Measurements from ENCODE around the gene TSR3.
A peak's percentile ranks its signal among the peaks of the same experiment; 100 is the strongest.

TSR3 gene

DNA sequence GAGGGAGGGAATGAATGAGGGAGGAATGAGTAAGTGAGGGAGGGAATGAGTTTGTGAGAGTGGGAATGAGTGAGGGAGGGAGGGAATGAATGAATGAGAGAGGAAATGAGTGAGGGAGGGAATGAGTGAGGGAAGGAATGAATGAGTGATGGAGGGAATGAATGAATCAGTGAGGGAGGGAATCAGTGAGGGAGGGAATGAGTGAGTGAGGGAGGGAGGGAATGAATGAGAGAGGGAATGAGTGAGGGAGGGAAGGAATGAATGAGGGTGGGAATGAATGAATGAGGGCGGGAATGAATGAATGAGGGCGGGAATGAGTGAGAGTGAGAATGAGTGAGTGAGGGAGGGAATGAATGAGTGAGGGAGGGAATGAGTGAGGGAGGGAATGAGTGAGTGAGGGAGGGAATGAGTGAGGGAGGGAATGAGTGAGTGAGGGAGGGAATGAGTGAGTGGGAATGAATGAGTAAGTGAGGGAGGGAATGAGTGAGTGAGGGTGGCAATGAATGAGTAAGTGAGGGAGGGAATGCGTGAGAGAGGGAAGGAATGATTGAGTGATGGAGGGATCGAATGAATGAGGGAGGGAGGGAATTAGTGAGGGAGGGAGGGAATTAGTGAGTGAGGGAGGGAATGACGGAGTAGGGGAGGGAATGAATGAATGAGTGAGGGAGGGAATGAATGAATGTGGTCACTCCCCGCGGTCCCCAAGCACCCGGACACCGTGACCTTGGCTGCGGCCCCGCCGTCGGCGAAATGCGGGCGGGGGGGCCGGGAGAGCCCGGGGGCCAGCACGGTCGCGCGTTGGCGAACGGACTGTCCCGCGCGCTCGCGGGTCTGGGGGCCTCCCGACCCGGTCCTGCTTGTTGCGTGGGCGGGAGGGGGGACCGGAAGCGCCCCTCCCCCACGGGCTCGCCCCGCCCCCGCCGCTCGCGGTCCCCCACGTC lies 43.4 kb downstream of the TSR3 start:
- Histone ChIP-seq H4K20me1 (ENCODE audit: insufficient read depth, low read length) (peaks cover 35% of the 10 kb centered on the region), H3K9me3 (ENCODE audit: insufficient read depth, low read length, severe bottlenecking) (no peaks in the 10 kb centered on the region), H3K4me1 (ENCODE audit: insufficient read depth, low read length) (peaks cover 44% of the 10 kb centered on the region), H3K27me3 (ENCODE audit: insufficient read depth, low read length, poor library complexity) (no peaks in the 10 kb centered on the region), H3K9ac (ENCODE audit: low read depth, low read length) (peak overlapping the region; percentile 90), H3K36me3 (ENCODE audit: insufficient read depth, low read length) (peaks cover 33% of the 10 kb centered on the region), H3K79me2 (ENCODE audit: insufficient read depth, low read length) (peaks cover 42% of the 10 kb centered on the region), H3K27ac (ENCODE audit: low read length) (peak overlapping the region; percentile 74), H3K4me2 (ENCODE audit: insufficient read depth, low read length) (peak overlapping the region; percentile 71), H3K4me3 (ENCODE audit: low read depth in 1 of 2, low read length in 2 of 2) (peak overlapping the region; percentile 38 to 61; a peak in 3 of 4 replicates), H2AFZ (ENCODE audit: low read depth, low read length) (peak overlapping the region; percentile 79)
- ATAC-seq (ENCODE audit: insufficient read depth, low read depth) (peak; percentile 1; the same call in 1 of the 3 replicates), DNase-seq (no peak)
- no peak for TF ChIP-seq CTCF (IDR thresholded peaks at IDR 0.05; ENCODE audit: borderline replicate concordance, extremely low read depth, low read length, poor library complexity, severe bottlenecking)
- TF ChIP-seq EZH2 (IDR thresholded peaks at IDR 0.05; ENCODE audit: borderline replicate concordance, low read depth, low read length, severe bottlenecking) = no peak

- Histone ChIP-seq H3K4me2 (ENCODE audit: insufficient read depth, low read length) (no peak overlapping the region), H3K9ac (ENCODE audit: low read depth, low read length) (no peak overlapping the region), H3K27me3 (ENCODE audit: insufficient read depth, low read length, poor library complexity) (no peaks in the 10 kb centered on the region), H3K9me3 (ENCODE audit: insufficient read depth, low read length, severe bottlenecking) (no peaks in the 10 kb centered on the region), H3K36me3 (ENCODE audit: insufficient read depth, low read length) (peaks cover 13% of the 10 kb centered on the region), H2AFZ (ENCODE audit: low read depth, low read length) (no peak overlapping the region), H4K20me1 (ENCODE audit: insufficient read depth, low read length) (peaks cover 16% of the 10 kb centered on the region), H3K4me3 (ENCODE audit: low read depth in 1 of 2, low read length in 2 of 2) (no peak overlapping the region), H3K4me1 (ENCODE audit: insufficient read depth, low read length) (peaks cover 27% of the 10 kb centered on the region), H3K27ac (ENCODE audit: low read length) (no peak overlapping the region), H3K79me2 (ENCODE audit: insufficient read depth, low read length) (peaks cover 23% of the 10 kb centered on the region)
- TF ChIP-seq CTCF (IDR thresholded peaks at IDR 0.05; ENCODE audit: borderline replicate concordance, extremely low read depth, low read length, poor library complexity, severe bottlenecking) = no peak
- no peak for TF ChIP-seq EZH2 (IDR thresholded peaks at IDR 0.05; ENCODE audit: borderline replicate concordance, low read depth, low read length, severe bottlenecking)
- ATAC-seq (ENCODE audit: insufficient read depth, low read depth) = no peak
- DNase-seq = no peak
Observed at GRCh38 chr16:1306334-1306733, 45.3 kb downstream of the TSR3 start.

DNA sequence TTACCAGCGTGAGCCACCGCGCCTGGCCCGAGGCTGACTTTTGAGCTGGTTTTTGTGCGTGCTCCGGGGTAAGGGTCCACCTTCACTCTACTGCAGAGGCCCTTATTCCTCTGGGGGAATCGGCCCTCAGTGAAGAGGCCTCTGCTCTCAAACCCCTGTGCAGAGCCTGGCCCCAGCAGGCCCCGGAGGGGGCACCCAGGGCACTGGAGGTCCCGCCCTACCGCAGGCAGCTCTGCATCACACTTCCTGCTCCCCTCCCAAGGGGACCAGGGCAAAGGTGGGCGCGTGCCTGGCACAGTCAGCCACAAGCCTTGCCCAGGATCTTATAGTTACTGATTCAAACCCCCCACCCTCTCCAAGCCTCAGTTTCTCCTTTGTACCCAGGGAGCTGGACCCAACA lies 45.9 kb downstream of the TSR3 start:
- H3K4me1 ChIP-seq (ENCODE audit: insufficient read depth, low read length) = peaks cover 27% of the 10 kb centered on the region

More for the DNA sequence above, 45.9 kb downstream of the TSR3 start:
- peaks cover 8% of the 10 kb centered on the region; the same call in 1 of the 2 replicates for H3K36me3 ChIP-seq (ENCODE audit: insufficient read depth, low read length)
- no peak overlapping the region for H3K9ac ChIP-seq (ENCODE audit: low read depth, low read length)
- peaks cover 18% of the 10 kb centered on the region for H3K79me2 ChIP-seq (ENCODE audit: insufficient read depth, low read length)
- H2AFZ ChIP-seq (ENCODE audit: low read depth, low read length) = no peak overlapping the region
- DNase-seq (peak; percentile 27), ATAC-seq (ENCODE audit: insufficient read depth, low read depth) (no peak)
- peaks cover 11% of the 10 kb centered on the region for H4K20me1 ChIP-seq (ENCODE audit: insufficient read depth, low read length)
- no peaks in the 10 kb centered on the region for H3K9me3 ChIP-seq (ENCODE audit: insufficient read depth, low read length, severe bottlenecking)
- H3K27me3 ChIP-seq (ENCODE audit: insufficient read depth, low read length, poor library complexity) = no peaks in the 10 kb centered on the region
- TF ChIP-seq EZH2 (IDR thresholded peaks at IDR 0.05; ENCODE audit: borderline replicate concordance, low read depth, low read length, severe bottlenecking) (no peak), CTCF (IDR thresholded peaks at IDR 0.05; ENCODE audit: borderline replicate concordance, extremely low read depth, low read length, poor library complexity, severe bottlenecking) (no peak)
- no peak overlapping the region for H3K4me3 ChIP-seq (ENCODE audit: low read depth in 1 of 2, low read length in 2 of 2)
- no peak overlapping the region for H3K4me2 ChIP-seq (ENCODE audit: insufficient read depth, low read length)
- H3K27ac ChIP-seq (ENCODE audit: low read length) = no peak overlapping the region

Data from DND-41 (cell line).